Activated gamma-delta T cell treated with Interleukin-2 at 50 U/mL for 16 hours (primary cell): Measurements from ENCODE around the gene MARCHF9.

Experiments used
- DNase-seq: peaks from one replicate; pipeline ENCODE4 v3.0.0-alpha.2; 2020

Gene MARCHF9

DNA sequence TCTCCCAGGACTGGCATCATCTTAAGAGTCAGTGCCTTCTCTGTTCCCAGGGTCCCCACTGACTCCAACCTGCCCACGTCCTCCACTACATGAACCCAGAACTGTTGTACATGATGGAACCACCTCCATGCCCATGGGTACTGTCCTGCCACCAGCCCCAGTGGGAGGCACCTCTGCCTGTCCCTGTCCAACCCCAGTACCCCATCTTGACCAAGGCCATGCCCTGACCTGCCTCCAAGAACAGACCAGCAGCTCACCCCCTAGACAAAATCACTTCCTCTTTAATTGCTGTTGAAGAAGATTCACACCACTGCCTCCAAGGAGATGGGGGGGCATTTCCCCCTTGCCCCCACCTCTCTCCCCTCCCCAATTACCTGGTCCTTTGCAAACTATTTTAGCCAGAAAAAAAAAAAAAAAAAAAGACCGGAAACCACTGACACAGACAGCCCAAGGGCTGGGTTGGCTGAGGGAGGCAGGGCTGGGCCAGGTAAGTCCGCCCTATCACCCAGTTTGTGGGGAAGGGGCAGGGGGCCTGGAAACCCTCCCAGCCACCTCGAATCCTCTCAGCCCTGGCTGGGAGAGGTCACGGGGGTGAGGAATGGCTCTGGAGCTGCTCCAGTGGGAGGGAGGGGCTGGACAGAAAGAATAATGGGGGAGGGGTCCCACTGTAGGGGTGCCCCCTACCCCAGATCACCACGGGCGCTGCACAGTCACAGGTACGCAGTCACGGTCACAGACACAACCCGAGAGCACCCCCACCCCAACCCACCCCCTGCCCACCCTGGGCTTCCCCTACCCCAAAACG lies 29.8 kb upstream of the MARCHF9 start:
- no peak for DNase-seq

DNA sequence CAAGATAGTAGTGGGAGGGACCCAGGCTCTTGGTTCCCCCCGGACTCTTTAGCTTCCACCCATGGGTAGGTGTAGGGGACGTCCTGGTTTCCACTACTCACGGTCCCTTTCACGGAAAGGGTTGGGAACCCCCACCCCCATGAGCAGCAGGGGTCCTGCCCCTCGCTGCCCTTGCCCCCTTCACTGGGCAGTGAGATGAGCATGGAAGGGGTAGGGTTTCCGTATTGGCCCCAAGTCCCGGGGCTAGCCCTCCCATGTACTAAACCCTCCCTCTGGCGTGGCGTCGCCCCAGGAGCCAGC lies 29.1 kb upstream of the MARCHF9 start:
- no peak for DNase-seq

- no peak for DNase-seq
Measured at GRCh38 chr12:57726151-57726883, 28.6 kb upstream of the MARCHF9 start.

DNA sequence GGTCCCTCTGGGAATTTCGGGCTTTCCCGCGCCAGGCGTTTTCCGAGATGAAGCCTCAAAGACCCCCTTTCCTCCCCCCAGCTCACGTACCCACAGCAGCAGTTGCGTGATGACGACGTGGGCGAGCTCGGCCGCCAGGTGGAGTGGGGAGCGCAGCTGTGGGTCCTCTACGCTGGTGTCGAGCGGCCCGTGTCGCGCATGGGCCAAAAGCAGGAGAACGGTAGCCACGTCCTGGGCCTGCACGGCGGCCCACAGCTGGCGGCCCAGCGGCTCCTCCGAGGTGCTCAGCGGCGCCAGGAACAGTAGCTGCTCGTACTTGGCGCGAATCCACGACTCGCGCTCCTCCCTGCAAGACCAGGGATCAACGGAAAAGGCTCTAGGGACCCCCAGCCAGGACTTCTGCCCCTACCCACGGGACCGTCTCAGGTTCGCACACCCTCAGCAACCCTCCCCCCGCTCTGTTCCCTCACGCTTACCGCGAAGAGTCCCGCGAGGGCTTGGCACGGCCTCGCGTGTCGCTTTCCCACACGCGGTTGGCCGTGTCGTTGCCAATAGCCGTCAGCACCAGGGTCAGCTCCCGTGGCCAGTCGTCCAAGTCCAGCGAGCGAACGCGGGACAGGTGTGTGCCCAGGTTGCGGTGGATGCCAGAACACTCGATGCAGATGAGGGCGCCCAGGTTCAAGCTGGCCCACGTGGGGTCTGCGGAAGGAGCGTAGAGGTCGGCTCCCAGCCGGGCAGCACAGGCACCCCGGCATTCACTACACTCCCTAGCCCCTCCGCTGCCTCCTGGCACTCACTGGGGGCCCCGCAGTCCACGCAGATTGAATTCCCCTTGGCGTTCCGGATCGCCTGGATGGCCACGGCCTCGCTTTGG lies 27.8 kb upstream of the MARCHF9 start:
- DNase-seq = no peak

- no peak for DNase-seq
Measured at GRCh38 chr12:57727758-57728395, 27.0 kb upstream of the MARCHF9 start.

DNA sequence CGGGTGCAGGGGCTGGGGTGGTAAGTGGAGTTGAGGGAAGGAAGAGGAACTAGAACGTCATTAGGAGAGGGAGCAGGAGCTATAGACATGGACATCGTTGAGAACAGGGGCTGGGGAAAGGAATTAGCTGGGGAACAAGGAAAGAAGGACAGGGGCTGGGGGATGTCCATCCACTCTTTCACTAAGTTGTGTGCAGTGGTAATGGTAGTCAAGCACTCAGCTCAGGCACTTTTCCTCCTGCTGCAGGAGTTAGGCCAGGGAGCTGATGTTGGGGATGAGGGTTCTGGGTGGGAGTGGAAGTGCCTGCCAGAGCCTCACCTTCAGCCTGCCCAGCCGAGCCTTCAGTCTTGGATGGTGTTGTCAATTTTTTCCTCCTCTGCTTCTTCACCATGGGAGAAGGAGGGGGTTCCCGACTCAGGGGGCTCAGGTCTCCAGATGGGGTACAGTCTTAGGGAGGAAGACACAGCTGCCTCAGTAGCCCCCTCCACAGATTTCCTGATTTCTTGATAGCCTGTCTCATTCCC lies 25.5 kb upstream of the MARCHF9 start:
- no peak for DNase-seq

- no peak for DNase-seq
Measured at GRCh38 chr12:57730336-57731067, 24.4 kb upstream of the MARCHF9 start.

GRCh38 chr12:57731411-57732080 lies 23.4 kb upstream of the MARCHF9 start:
- no peak for DNase-seq

GRCh38 chr12:57732270-57732669 lies 22.6 kb upstream of the MARCHF9 start:
- no peak for DNase-seq

DNA sequence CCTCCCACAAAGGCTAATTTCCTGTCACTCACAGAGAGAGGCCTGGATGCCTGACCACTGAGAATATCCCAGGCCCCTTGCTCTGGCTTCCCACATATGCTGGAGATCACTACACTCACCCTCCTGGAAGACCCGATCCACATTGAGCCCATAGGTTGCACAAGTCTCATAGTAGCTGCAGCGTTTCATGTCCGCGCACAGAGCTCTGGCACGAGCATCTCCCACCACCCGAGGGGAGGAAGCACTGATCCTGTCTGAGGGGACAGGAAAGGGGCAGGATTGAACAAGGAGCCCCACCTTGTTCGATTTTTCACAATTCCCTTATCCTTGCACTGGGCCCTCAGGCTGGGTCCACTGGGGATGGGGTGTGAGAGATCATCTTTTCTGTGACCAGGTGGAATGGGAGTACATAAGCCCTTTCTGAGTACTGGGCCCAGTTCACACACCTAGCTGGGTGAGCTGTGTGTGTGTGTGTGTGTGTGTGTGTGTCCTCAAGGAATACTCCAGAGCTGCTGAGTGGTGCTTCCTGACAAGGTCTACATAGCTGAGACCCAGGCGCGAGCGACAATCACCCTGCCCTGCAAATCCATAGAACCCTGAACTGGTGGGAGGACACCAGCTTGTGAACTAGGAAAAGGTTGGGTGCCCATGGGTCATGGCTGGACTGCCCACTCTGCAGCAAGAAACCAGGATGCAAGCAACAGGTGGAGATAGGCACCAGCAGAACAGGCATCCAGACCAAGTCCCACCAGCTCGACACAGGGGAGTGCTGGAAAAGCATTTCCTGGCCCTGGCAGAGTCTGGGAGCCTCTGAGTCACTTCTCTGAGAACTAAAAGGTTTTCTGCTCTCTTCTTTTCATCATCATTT lies 21.9 kb upstream of the MARCHF9 start:
- no peak for DNase-seq

GRCh38 chr12:57733928-57734327 lies 21.0 kb upstream of the MARCHF9 start:
- DNase-seq = no peak

GRCh38 chr12:57734591-57734990 lies 20.3 kb upstream of the MARCHF9 start:
- DNase-seq = no peak

- no peak for DNase-seq
Measured at GRCh38 chr12:57735198-57735855, 19.6 kb upstream of the MARCHF9 start.

- DNase-seq = no peak
Measured at GRCh38 chr12:57735952-57736740, 18.8 kb upstream of the MARCHF9 start.

DNA sequence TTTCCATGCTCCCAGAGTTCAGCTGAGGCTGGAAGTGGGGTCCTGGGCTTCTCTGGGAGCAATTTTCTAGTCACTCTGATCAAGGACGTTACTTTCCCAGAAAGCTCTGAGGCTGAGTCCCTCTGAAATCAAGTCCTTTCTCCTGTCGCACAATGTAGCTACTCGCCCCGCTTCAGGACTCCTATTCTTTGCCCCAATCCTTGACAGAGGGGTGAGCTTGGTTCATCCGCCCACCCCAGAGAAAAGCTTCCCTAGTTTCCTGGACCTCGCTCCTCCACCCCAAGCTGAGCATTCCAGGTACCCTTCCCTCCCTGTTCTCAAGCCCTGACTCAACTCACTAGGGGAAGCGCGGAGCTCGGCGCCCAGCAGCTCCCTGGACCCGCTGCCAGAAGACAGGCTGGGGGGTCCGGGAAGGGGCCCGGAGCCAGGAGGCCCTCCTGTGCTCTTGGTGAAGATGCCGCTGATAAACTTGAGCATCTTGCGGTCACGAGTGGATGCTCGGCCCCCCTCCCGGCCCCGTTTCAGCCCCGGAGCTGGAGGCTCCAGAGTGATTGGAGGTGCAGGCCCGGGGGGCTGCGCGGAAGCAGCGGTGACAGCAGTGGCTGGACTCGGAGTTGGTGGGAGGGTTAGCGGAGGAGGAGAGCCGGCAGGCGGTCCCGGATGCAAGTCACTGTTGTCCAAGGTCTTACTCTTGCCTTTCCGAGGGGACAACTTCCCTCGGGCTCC lies 18.0 kb upstream of the MARCHF9 start:
- DNase-seq = no peak

DNA sequence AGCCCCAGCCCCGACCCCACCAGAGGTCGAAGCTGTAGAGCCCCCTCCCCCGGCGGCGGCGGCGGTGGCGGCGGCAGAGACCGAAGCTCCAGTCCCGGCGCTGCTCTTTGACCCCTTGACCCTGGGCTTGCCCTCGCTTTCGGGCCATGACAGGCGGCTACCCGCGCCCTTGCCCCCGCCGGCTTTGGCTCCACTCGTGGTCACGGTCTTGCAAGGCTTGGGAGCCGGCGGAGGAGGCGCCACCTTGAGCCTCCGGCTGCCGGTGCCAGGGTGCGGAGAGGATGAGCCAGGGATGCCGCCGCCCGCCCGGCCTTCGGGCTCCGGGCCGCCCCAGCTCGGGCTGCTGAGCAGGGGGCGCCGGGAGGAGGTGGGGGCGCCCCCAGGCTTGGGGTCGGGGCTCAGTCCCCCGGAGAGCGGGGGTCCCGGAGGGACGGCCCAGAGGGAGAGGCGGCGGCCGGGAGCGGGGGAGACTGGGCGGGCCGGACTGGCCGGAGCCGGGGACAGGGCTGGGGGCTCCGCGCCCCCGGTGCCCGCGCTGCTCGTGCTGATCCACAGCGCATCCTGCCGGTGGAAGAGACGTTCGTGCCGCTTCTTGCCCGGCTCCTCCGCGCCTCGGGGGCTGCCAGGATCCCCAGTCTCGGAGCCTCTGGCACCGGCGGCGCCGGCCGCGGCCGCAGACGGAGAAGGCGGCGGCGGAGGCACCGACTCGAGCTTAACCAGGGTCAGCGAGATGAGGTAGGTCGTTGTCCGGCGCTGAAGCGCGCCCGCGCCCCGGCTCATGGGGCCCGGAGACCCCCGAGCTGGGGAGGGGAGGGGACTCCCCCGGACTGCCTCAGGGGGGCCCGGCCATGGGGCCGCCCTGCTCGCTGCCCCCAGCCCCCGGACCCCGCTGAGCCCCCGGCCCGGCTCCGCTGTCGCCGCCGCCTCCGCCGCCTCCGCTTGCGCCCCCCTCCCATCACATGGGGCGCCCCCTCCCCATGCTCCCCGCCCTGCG lies 17.1 kb upstream of the MARCHF9 start:
- no peak for DNase-seq

DNA sequence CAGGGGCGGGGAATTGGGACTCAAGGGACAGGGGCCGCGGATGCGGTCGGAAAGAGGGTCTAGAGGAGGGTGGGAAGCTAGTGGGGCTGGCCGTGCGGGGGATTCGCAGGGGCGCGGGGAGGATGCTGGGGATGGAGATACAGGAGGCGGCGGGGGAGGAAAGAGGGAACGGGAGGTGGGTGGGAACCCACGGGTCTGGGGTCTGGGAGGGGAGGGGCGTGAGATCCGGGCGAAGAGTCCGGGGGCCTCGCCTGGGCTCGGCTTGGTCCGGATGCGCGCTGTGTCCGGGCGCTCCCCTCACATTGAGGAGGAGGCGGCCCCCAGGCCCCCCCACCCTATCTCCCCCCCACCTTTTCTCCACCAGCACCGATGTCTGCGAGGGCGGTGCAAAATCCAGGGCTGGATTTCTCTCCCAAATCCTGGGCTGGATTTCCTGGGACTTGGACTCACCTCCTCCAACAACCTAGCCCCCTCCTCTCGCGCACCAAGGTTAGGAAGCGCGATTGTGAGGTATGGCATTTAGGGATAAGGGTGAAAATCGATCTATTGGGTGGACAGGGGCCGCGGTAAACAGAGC lies 16.2 kb upstream of the MARCHF9 start, which contains the start of gene AGAP2:
AGAP2 (minus strand) TSS at position 82 of the 577 bp plus-strand sequence. CDS start 496 bp downstream, outside the sequence.
- DNase-seq = no peak
